BE2C (cell line): ENCODE data around the gene FAM237B.
A peak's percentile ranks its signal among the peaks of the same experiment; 100 is the strongest.

Experiments
- DNase-seq: peaks from one replicate; pipeline ENCODE4 v3.0.0-alpha.2; 2020
- H3K27me3 ChIP-seq: fragments of 250-450 bp; sonication (Bioruptor Pico); 2 replicates; pipeline ENCODE4 v1.5.1; 2020; ENCODE audit warnings: mild to moderate bottlenecking
- H3K36me3 ChIP-seq: fragments of 250-450 bp; sonication (Bioruptor Pico); 2 replicates; pipeline ENCODE4 v1.5.1; 2020; ENCODE audit warnings: mild to moderate bottlenecking
- H3K4me1 ChIP-seq: fragments of 250-450 bp; sonication (Bioruptor Pico); 2 replicates; pipeline ENCODE4 v1.5.1; 2020
- H3K4me3 ChIP-seq: 2 replicates; pipeline ENCODE4 v1.5.1; 2011; ENCODE audit warnings: low read depth, low read length
- H3K9me3 ChIP-seq: fragments of 250-450 bp; sonication (Bioruptor Pico); 2 replicates; pipeline ENCODE4 v1.5.1; 2020
- TF ChIP-seq, protein P1 (sequence below): IDR thresholded peaks from 2 replicates; pipeline ENCODE4 v1.5.1; 2012; ENCODE audit warnings: mild to moderate bottlenecking, low read depth, low read length

Gene FAM237B

DNA sequence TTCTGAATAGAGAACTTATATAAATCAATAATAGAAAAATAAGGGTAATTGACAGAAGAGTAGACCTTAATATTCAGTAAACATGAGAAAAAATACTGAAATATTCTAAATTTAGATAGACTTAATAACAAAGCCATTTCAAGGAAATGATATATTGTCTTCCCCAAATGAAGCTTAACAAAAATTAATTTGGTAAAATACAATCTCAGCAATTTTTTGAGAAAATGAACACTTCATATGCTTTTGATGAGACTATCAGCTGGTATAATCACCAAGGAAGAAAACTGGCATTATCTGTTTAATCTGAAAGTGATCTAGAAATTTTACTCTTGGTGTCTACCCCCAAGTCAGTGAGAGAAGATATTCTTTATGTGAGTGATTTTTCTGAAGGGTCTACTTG is 1.7 kb upstream of the FAM237B start:
- no peaks in the 10 kb centered on the region for H3K36me3 ChIP-seq
- no peak overlapping the region for H3K4me3 ChIP-seq
- TF ChIP-seq, protein P1, sequence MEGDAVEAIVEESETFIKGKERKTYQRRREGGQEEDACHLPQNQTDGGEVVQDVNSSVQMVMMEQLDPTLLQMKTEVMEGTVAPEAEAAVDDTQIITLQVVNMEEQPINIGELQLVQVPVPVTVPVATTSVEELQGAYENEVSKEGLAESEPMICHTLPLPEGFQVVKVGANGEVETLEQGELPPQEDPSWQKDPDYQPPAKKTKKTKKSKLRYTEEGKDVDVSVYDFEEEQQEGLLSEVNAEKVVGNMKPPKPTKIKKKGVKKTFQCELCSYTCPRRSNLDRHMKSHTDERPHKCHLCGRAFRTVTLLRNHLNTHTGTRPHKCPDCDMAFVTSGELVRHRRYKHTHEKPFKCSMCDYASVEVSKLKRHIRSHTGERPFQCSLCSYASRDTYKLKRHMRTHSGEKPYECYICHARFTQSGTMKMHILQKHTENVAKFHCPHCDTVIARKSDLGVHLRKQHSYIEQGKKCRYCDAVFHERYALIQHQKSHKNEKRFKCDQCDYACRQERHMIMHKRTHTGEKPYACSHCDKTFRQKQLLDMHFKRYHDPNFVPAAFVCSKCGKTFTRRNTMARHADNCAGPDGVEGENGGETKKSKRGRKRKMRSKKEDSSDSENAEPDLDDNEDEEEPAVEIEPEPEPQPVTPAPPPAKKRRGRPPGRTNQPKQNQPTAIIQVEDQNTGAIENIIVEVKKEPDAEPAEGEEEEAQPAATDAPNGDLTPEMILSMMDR, result no peak
- no peaks in the 10 kb centered on the region for H3K4me1 ChIP-seq
- H3K27me3 ChIP-seq, result peaks cover 47% of the 10 kb centered on the region
- no peak for DNase-seq
- H3K9me3 ChIP-seq, result no peaks in the 10 kb centered on the region

DNA sequence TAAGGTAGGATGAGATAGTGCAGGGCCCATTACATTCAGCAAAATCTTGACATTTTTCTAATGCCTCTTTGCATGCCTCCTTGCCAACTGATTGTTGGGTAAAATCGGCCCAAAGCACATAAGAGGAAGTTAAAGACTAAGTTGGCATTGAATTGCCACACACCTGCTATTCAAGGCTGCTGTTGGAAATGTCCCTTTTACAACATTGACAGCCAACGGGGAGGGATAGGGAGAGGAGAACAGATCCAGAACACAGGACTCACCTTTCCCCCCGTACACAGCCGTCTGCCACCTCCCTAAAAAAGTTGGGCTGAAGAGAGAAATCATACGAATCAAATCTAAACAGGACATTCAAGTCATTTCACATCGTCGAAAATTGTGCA is 695 bp downstream of the FAM237B start:
- H3K27me3 ChIP-seq, result peaks cover 47% of the 10 kb centered on the region
- H3K4me1 ChIP-seq, result no peaks in the 10 kb centered on the region
- no peak overlapping the region for H3K4me3 ChIP-seq
- H3K9me3 ChIP-seq, result no peaks in the 10 kb centered on the region
- TF ChIP-seq, protein P1, result no peak
- no peaks in the 10 kb centered on the region for H3K36me3 ChIP-seq
- DNase-seq, result no peak

DNA sequence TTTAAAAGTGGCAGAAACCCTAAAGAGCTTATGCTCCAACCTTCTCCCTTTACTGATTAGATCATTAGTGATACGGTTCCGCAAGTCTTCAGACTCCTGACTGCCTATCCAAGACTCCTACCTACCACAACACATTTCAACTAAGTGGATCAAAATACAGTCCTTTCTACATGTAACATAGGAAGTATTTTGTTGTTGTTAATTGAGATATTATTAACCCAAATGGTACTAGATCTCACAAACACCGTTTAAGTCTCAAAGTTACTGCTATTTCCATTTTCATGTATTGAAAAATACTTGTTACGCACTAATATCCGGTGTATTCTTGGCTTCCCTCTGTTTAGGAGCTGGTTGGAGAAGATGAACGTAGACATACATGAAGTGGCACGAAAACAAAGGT is 1.1 kb downstream of the FAM237B start:
- Histone ChIP-seq H3K36me3 (no peaks in the 10 kb centered on the region), H3K9me3 (no peaks in the 10 kb centered on the region), H3K27me3 (peaks cover 47% of the 10 kb centered on the region), H3K4me1 (no peaks in the 10 kb centered on the region), H3K4me3 (no peak overlapping the region)
- DNase-seq, result no peak
- TF ChIP-seq, protein P1, result no peak

DNA sequence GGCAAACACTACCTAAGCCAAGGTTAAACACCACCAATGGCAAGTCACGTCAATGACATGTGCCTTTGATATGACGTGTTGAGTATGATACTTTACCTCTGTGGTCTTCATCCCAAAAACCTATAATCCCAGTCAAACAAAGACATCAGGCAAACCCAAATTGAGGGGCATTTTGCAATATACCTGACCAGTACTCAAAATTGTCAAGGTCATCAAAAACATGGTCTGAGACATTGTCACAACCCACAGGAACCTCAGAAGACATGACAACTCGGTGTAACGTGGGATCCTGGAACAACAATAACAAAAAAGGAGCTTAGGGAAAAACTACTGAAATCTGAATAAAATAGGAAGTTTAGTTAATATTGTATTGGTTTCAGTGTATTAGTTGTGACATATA is 7.2 kb downstream of the FAM237B start:
- no peaks in the 10 kb centered on the region for H3K9me3 ChIP-seq
- TF ChIP-seq, protein P1, result no peak
- no peak for DNase-seq
- no peaks in the 10 kb centered on the region for H3K4me1 ChIP-seq
- H3K36me3 ChIP-seq, result no peaks in the 10 kb centered on the region
- peaks cover 4% of the 10 kb centered on the region; the same call in 1 of the 2 replicates for H3K27me3 ChIP-seq
- H3K4me3 ChIP-seq, result no peak overlapping the region

DNA sequence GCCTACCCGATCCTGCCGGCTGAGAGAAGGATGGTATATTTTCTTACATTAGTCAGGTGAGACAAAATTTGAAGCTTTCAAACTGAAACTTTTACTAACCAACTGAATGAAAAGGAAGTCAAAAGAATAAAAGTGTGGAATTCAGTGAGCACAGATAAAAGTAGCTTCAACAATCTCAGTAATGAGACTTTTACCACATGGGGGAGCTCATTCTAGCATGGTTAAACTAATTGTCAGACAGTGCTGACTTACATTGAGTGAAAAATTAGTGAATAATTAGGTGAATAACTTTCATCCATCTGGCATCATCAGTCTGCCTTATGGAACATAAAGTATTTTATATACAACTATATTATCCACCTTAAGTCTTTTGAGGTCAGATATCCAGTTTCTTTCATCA is 8.4 kb downstream of the FAM237B start:
- Histone ChIP-seq H3K9me3 (no peaks in the 10 kb centered on the region), H3K4me3 (no peak overlapping the region), H3K4me1 (no peaks in the 10 kb centered on the region), H3K27me3 (no peaks in the 10 kb centered on the region; the same call in 1 of the 2 replicates), H3K36me3 (no peaks in the 10 kb centered on the region)
- TF ChIP-seq, protein P1, result peak; percentile 25
- DNase-seq, result no peak

DNA sequence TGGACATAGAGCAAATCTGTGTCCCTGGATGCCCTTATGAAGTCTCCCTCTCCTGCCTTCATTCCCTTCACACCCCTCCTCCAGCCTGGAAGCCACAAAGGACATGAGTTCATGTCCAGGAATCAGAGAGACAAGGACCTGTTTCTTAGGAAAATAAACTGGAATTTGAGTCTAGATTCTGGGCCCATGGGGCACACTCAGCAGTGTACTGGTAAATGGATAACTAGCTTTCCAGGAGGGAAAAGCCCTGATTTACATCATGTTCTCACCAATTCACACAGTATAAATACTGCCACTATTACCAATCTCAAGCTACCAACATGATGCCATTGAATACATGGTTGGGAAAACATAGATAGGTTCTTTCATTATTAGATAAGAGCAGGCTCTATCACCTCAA is 9.9 kb downstream of the FAM237B start:
- H3K4me3 ChIP-seq, result no peak overlapping the region
- DNase-seq, result no peak
- no peaks in the 10 kb centered on the region for H3K4me1 ChIP-seq
- no peaks in the 10 kb centered on the region for H3K36me3 ChIP-seq
- H3K27me3 ChIP-seq, result no peaks in the 10 kb centered on the region; the same call in 1 of the 2 replicates
- no peaks in the 10 kb centered on the region for H3K9me3 ChIP-seq
- TF ChIP-seq, protein P1, result no peak
